GM21529 (cell line): ENCODE results near the gene PRICKLE2.

ENCODE experiments used
- ATAC-seq: cut with Tn5 transposase; IDR thresholded peaks from one replicate; pipeline ENCODE4 v1.9.1; 2021; ENCODE audit not compliant: unreplicated experiment

Gene PRICKLE2

DNA sequence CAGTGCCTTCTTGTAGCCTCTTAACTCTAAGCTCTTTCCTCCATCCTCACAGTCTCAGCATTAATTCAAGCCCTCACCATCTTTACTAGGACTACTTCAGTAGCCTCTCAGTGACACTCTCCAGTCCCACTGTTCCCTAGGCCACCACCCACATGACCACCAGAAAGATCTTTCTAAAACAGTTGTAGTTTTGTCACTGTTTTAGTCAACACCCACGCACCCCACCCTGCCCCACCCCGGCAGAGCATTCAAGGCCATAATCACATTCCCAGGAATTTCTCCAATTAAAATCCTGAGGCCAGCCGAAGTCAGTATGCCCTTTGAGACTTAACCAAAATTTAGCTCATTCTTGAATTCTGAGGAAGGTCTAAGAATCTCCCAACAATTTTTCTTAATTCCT lies 170.8 kb downstream of the PRICKLE2 start:
- no peak for ATAC-seq

DNA sequence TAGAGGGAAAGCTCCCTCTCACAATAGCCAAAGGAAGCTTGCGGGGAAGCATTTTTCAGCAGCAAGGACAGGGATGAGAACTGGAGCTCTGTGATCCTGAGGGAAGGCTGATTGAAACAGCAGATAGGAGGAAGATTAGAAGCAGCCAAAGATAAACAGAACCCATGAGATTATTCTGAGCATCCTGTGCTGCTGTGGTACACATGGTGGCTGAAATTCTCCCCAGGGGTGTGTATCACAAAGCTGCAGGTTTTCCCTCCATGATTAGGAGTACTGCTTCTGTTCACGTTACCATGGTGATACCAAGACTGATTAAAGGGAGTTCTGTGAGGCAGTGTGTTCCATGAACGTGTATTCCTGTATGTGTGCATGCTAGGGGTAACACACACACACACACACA lies 171.7 kb downstream of the PRICKLE2 start:
- no peak for ATAC-seq

DNA sequence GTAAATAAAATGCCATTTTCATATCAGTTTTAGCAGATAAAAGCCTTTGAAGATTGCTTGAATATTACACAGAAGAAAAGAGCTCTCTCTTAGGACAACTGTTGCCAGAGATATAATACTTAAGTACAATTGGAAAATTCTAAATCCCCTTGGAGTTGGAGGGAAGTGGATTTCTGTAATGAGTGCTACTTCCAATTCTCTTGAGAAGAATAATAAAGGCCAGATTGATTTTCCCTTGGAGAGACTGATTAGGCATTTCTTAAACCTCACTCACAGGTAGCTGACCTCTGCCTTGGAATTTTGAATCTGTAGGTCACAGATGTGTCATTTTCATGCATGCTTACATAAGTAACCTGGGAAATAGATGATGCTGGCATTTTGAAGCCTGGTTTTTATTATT lies 172.1 kb downstream of the PRICKLE2 start:
- ATAC-seq: no peak

DNA sequence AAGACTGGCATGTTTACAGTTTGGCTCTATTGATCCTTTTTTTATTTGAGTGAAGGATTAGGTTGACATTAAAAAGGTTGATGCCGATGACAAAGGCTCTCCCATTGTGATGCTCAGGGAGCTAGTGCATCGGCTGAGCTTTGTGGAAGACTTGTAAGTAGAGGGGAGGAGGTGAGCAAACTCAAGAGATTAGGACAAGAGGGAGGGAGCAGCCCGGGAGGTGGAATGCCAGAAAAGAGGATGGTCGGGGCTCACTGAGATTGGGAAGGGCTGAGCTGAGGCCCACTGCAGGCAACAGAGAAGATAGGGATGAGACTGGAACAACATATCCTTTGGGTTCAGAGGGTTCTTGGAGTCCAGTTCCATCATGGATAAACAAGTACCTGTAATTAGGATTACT lies 175.4 kb downstream of the PRICKLE2 start:
- ATAC-seq: no peak

DNA sequence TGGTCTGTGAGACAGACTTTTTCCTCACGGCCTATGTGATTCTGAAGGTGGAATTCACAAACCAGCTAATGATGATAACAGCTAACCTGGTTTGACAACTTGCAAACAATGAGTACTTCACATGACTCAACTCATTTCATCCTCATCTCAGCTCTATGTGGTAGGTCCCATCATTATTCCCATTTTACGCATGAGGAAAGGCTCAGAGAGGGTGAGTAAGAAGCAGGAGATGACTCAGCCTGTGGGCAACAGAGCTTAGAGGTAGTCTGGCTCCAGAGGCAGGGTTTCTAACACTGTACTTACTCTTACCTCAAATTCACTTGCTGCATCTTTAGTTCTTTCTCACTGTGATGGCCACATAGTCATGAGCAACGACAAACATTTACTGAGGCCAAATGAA lies 176.1 kb downstream of the PRICKLE2 start:
- ATAC-seq: no peak

DNA sequence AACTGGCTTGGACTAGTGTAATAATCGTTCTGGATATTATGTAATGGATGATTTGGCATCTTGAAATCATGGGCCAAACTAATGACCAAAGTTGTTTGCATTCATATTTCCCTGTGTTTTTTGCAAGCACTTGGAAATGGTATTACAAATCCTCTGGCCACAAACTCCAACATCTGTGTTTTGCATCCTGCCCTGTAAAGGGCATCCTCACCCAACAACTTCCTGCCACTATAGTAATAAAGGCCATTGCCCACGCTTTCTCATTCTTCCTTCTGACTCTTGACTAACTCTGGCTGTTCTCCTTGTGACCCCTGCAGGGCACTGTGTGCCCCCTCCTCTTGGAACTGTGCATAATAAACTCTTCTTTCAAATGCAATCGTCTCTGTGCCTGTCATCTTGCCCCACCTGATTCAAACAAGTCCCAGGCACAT lies 176.6 kb downstream of the PRICKLE2 start:
- ATAC-seq: no peak

DNA sequence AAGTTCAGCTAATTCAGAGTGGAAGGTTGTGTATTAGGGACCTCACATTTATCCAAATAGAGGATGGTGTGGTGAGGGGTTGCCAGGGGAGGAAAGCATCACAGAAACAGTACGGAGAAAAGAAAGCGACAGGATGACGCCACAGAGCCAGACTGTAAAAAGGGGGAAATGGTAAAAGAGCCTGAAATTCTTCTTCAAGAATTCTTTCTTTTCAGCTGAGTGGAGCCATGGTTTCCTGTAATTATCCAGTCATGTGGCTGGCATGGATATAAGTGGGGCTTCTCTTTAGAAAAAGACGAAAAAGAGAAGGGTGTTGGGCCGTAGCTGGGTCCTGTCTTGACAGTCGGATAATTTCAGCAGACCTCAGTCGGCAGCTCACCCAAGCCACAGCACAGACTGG lies 177.5 kb downstream of the PRICKLE2 start:
- ATAC-seq: no peak

DNA sequence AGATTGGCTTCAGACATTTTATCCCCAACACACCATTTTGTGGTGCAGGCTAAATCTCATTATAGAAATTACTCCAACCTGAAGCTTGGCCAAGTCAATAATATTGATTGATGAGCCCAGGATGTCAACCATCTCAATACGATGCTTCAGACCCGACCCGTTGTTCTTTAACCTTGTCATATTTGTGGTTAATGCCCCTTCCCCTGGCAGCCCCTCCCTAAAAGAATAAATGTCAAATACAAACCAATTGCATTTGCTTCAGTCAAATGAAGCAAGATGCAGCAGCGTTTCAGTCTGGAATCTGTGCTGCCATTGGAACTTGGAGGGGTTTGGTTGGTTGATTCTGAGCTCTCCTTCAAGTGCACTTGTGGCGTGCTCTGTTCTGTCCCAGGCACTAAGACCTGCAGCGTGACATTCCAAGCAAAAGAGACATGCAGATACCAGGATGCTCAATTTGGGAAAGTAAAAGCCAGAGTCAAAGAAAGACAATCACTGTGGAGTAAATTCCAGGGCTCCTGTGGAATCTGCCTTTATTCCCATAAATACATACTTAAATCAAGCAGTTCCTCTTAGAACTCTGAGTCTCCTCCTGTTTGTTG lies 178.2 kb downstream of the PRICKLE2 start:
- ATAC-seq: no peak

DNA sequence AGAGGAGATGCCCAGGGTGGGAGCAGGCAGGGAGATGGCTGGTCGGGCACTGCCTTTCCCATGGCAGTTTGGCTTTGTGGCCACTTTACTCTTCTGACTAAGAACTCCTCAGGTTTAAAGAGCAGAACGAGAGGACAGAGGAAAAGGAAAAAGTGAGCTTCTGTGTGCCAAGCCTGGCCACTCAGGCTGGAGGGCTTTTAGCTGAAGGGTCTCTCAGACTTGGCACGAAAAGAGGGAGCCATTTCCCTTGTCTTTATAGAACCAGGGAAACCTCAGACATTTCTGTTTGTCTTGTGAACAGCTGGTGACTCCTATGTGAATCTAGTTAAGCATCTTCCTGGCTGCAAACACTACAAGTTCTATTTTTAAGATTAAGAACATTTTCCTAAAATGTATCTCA lies 178.7 kb downstream of the PRICKLE2 start:
- no peak for ATAC-seq

DNA sequence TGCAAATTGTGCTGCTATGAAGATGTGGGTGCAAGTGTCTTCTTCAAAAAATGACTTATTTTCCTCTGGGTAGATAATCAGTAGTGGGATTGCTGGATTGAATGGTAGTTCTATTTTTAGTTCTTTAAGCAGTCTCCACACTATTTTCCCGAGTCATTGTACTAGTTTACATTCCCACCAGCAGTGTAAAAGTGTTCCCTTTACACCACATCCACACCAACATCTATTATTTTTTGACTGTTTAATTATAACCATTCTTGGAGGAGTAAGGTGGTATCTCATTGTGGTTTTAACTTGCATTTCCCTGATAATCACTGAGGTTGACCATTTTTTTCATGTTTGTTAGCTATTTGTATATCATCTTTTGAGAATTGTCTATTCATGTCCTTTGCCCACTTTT lies 182.3 kb downstream of the PRICKLE2 start:
- no peak for ATAC-seq
